ENCODE measurements around the gene CD63.
"Not testable (repeated sequence)": the region's sequence is repeated elsewhere in the genome, so short reads cannot be mapped to it uniquely, and the experiment has no call there.

The CD63 gene

GRCh38 chr12:55728939-55729818 is at the start of gene CD63:
CD63 (minus strand) TSS chr12:55729009; CDS start chr12:55728341, 668 bp downstream.
- DNase-seq, result peak; percentile 86

- no peak for DNase-seq
Measured at GRCh38 chr12:55777856-55778255, 49.0 kb upstream of the CD63 start.

- DNase-seq, result no peak
Measured at GRCh38 chr12:55771736-55772135, 42.9 kb upstream of the CD63 start.

- DNase-seq, result no peak
Measured at GRCh38 chr12:55767156-55767555, 38.3 kb upstream of the CD63 start.

- DNase-seq, result no peak
Measured at GRCh38 chr12:55765736-55766290, 37.0 kb upstream of the CD63 start.

- DNase-seq, result no peak
Measured at GRCh38 chr12:55762646-55763045, 33.8 kb upstream of the CD63 start.

- DNase-seq, result no peak
Measured at GRCh38 chr12:55760663-55761062, 31.9 kb upstream of the CD63 start.

GRCh38 chr12:55758575-55758974 is 29.8 kb upstream of the CD63 start:
- not testable (repeated sequence) for DNase-seq

- DNase-seq, result no peak
Measured at GRCh38 chr12:55757701-55758100, 28.9 kb upstream of the CD63 start.

- DNase-seq, result no peak
Measured at GRCh38 chr12:55755246-55755645, 26.4 kb upstream of the CD63 start.

- DNase-seq, result no peak
Measured at GRCh38 chr12:55748230-55748993, 19.6 kb upstream of the CD63 start.

- DNase-seq, result no peak
Measured at GRCh38 chr12:55746913-55747231, 18.1 kb upstream of the CD63 start.

GRCh38 chr12:55746174-55746912 is 17.5 kb upstream of the CD63 start:
- DNase-seq, result no peak

- no peak for DNase-seq
Measured at GRCh38 chr12:55745361-55746173, 16.8 kb upstream of the CD63 start.

- DNase-seq, result no peak
Measured at GRCh38 chr12:55744340-55745030, 15.7 kb upstream of the CD63 start.

GRCh38 chr12:55743406-55744339 is 14.9 kb upstream of the CD63 start:
- peak; percentile 39 for DNase-seq

- peak; percentile 61 for DNase-seq
Measured at GRCh38 chr12:55742719-55743405, 14.1 kb upstream of the CD63 start, which contains the start of gene GDF11. GDF11 (plus strand) TSS chr12:55743122; CDS start chr12:55743317, 195 bp downstream.

- DNase-seq, result no peak
Measured at GRCh38 chr12:55741931-55742680, 13.3 kb upstream of the CD63 start.

- no peak for DNase-seq
Measured at GRCh38 chr12:55739025-55739378, 10.2 kb upstream of the CD63 start.

Measured in T1000 (cell line).